Thyroid gland (tissue), 4 donors: ENCODE data around the gene ABCA4.

Source experiments
- CTCF ChIP-seq, 6 experiments: fragments of 200-600 bp in 3 of 6; fragments of 450-650 bp in 3 of 6; sonication (generic) in 3 of 6; IDR thresholded peaks; one replicate each; pipeline ENCODE4 v1.5.1; 2016 to 2019; ENCODE audit warnings: antibody characterized with exemption in 6 of 6, mild to moderate bottlenecking in 2 of 6, inconsistent platforms in 1 of 6, moderate library complexity in 1 of 6
- POLR2A ChIP-seq, 2 donors: fragments of 450-650 bp; IDR thresholded peaks; one replicate each; pipeline ENCODE4 v1.6.1; 2017; ENCODE audit warnings: antibody characterized with exemption in 2 of 2, mild to moderate bottlenecking in 2 of 2, moderate library complexity in 1 of 2

- TF ChIP-seq CTCF (IDR thresholded peaks at IDR 0.05): no peak
- no peak for TF ChIP-seq POLR2A (IDR thresholded peaks at IDR 0.05)
These were observed 93.0 kb downstream of the ABCA4 start for GRCh38 chr1:94027721-94028515.
